Stimulated activated naive CD8-positive, alpha-beta T cell treated with anti-CD3 and anti-CD28 coated beads, Interleukin-15, Interleukin-2, amounts not matched to agents 100 U/mL and 50 U/mL, for 24 hours (primary cell): ENCODE measurements around the gene SORCS2.

Source experiments
- ATAC-seq: fragments of 150-1000 bp; cut with Tn5 transposase; one replicate; pipeline ENCODE4 v1.10.0; 2021
- DNase-seq: peaks from one replicate; pipeline ENCODE4 v3.0.0; 2021

Gene SORCS2

GRCh38 chr4:7510538-7510937 lies 318.2 kb downstream of the SORCS2 start:
- ATAC-seq = no peak
- no peak for DNase-seq

GRCh38 chr4:7511525-7511924 lies 319.2 kb downstream of the SORCS2 start:
- ATAC-seq (no peak), DNase-seq (no peak)

- DNase-seq (no peak), ATAC-seq (no peak)
Observed at GRCh38 chr4:7512428-7512827, 320.1 kb downstream of the SORCS2 start.

- ATAC-seq (no peak), DNase-seq (no peak)
Observed at GRCh38 chr4:7512946-7513345, 320.6 kb downstream of the SORCS2 start.

GRCh38 chr4:7513671-7514070 lies 321.3 kb downstream of the SORCS2 start:
- DNase-seq (no peak), ATAC-seq (no peak)

GRCh38 chr4:7514281-7514680 lies 321.9 kb downstream of the SORCS2 start:
- DNase-seq (no peak), ATAC-seq (no peak)

- no peak for DNase-seq
- ATAC-seq = no peak
Observed at GRCh38 chr4:7514789-7515188, 322.5 kb downstream of the SORCS2 start.

GRCh38 chr4:7515390-7515902 lies 323.1 kb downstream of the SORCS2 start:
- ATAC-seq = no peak
- no peak for DNase-seq

- DNase-seq (no peak), ATAC-seq (no peak)
Observed at GRCh38 chr4:7516096-7516772, 323.9 kb downstream of the SORCS2 start.

GRCh38 chr4:7516773-7517144 lies 324.4 kb downstream of the SORCS2 start:
- no peak for ATAC-seq

GRCh38 chr4:7518871-7519637 lies 326.7 kb downstream of the SORCS2 start:
- no peak for DNase-seq
- no peak for ATAC-seq

More at GRCh38 chr4:7516773-7517144, 324.4 kb downstream of the SORCS2 start:
- no peak for DNase-seq

- no peak for ATAC-seq
- DNase-seq = no peak
Observed at GRCh38 chr4:7519638-7520376, 327.5 kb downstream of the SORCS2 start.

- no peak for DNase-seq
- ATAC-seq = no peak
Observed at GRCh38 chr4:7521666-7522065, 329.3 kb downstream of the SORCS2 start.

GRCh38 chr4:7522452-7523220 lies 330.3 kb downstream of the SORCS2 start:
- ATAC-seq = no peak
- no peak for DNase-seq

- DNase-seq (no peak), ATAC-seq (no peak)
Observed at GRCh38 chr4:7523526-7523925, 331.2 kb downstream of the SORCS2 start.

GRCh38 chr4:7524064-7524682 lies 331.8 kb downstream of the SORCS2 start:
- ATAC-seq (no peak), DNase-seq (no peak)

- ATAC-seq = no peak
- DNase-seq = no peak
Observed at GRCh38 chr4:7524843-7525242, 332.5 kb downstream of the SORCS2 start.

GRCh38 chr4:7526491-7526890 lies 334.2 kb downstream of the SORCS2 start:
- ATAC-seq (no peak), DNase-seq (no peak)

- no peak for DNase-seq
- ATAC-seq = no peak
Observed at GRCh38 chr4:7526929-7527535, 334.7 kb downstream of the SORCS2 start.

GRCh38 chr4:7529368-7530080 lies 337.2 kb downstream of the SORCS2 start:
- DNase-seq (no peak), ATAC-seq (no peak)

- DNase-seq = no peak
- ATAC-seq = no peak
Observed at GRCh38 chr4:7530082-7530481, 337.7 kb downstream of the SORCS2 start.
